ENCODE data around the gene HIF1A.

- TF ChIP-seq, protein P1, sequence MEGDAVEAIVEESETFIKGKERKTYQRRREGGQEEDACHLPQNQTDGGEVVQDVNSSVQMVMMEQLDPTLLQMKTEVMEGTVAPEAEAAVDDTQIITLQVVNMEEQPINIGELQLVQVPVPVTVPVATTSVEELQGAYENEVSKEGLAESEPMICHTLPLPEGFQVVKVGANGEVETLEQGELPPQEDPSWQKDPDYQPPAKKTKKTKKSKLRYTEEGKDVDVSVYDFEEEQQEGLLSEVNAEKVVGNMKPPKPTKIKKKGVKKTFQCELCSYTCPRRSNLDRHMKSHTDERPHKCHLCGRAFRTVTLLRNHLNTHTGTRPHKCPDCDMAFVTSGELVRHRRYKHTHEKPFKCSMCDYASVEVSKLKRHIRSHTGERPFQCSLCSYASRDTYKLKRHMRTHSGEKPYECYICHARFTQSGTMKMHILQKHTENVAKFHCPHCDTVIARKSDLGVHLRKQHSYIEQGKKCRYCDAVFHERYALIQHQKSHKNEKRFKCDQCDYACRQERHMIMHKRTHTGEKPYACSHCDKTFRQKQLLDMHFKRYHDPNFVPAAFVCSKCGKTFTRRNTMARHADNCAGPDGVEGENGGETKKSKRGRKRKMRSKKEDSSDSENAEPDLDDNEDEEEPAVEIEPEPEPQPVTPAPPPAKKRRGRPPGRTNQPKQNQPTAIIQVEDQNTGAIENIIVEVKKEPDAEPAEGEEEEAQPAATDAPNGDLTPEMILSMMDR (IDR thresholded peaks at IDR 0.05): no peak
- TF ChIP-seq ZFX (IDR thresholded peaks at IDR 0.05; ENCODE audit: borderline replicate concordance): no peak
Observed at GRCh38 chr14:61651355-61651754, 44.0 kb upstream of the HIF1A start.

All from 22Rv1 (cell line).